Measurements from ENCODE around the gene RAI1. TPM values are rescaled to one million over a fixed set of nuclear protein-coding genes. Genes with fewer than 3 reads are reported as not detected.

The RAI1 gene
- total and polyA plus RNA-seq, 2 of the 8 experiments (the other 6 are each of a cell fraction or from before 2014, with no cell fraction given), result 0.39 to 1.2 TPM

- TF ChIP-seq SIN3A (conservative IDR thresholded peaks at IDR 0.05 in 1 of 2, IDR thresholded peaks at IDR 0.05 in 1 of 2; ENCODE audit: low read depth in 1 of 2, low read length in 2 of 2) (0 out of 4 replicates have a peak, but pooled peaks of 1 of the 2 experiments have one; percentile 24), ASH2L (IDR thresholded peaks at IDR 0.05; ENCODE audit: low read length) (no peak), POLR2AphosphoS5 (IDR thresholded peaks at IDR 0.05; ENCODE audit: low read depth, low read length) (peak; percentile 44; the same call in 1 of the 2 replicates), RFX5 (IDR thresholded peaks at IDR 0.05; ENCODE audit: borderline replicate concordance, low read depth, low read length) (peak; percentile 57; the same call in 1 of the 2 replicates), GTF2F1 (IDR thresholded peaks at IDR 0.05; ENCODE audit: borderline replicate concordance, low read depth, low read length) (no peak), TAF1 (IDR thresholded peaks at IDR 0.05; ENCODE audit: low read depth, low read length) (peak; percentile 58; the same call in 1 of the 2 replicates), SUZ12 (IDR thresholded peaks at IDR 0.05; ENCODE audit: low read length) (no peak), EZH2 (IDR thresholded peaks at IDR 0.05; ENCODE audit: low read depth, low read length, severe bottlenecking) (peak; percentile 36), YY1 (IDR thresholded peaks at IDR 0.05; ENCODE audit: low read depth, low read length) (peak; percentile 36; the same call in 1 of the 2 replicates), CBX8 (IDR thresholded peaks at IDR 0.05; ENCODE audit: borderline replicate concordance, low read depth, low read length) (no peak), FOSL1 (IDR thresholded peaks at IDR 0.05; ENCODE audit: insufficient read depth, low read depth, low read length) (no peak), TCF12 (IDR thresholded peaks at IDR 0.05; ENCODE audit: low read depth, low read length) (no peak), CEBPB (IDR thresholded peaks at IDR 0.05; ENCODE audit: low read depth, low read length) (no peak), CREB1 (IDR thresholded peaks at IDR 0.05) (peak; percentile 36; the same call in 1 of the 2 replicates), CTCF (IDR thresholded peaks at IDR 0.05; ENCODE audit: control extremely low read depth in 1 of 3, insufficient read depth in 1 of 3, low read depth in 1 of 3, low read length in 3 of 3) (peak in 2 of 3 experiments; percentile 5 to 22; a peak in 2 of 4 replicates), NANOG (IDR thresholded peaks at IDR 0.05; ENCODE audit: insufficient read depth, low read depth, low read length, poor library complexity, severe bottlenecking) (no peak), CTBP2 (IDR thresholded peaks at IDR 0.05; ENCODE audit: borderline replicate concordance, insufficient read depth, insufficient read length, low read length) (no peak), CBX5 (IDR thresholded peaks at IDR 0.05; ENCODE audit: low read depth, low read length) (no peak), JUND (IDR thresholded peaks at IDR 0.05; ENCODE audit: low read length) (no peak), TBP (IDR thresholded peaks at IDR 0.05; ENCODE audit: low read depth, low read length) (peak; percentile 22; the same call in 1 of the 2 replicates)
Measured at GRCh38 chr17:17810084-17810894, 129.0 kb downstream of the RAI1 start (continued).

Measured in H1 (cell line).